ENCODE data around the gene SREBF1.

SREBF1 gene

DNA sequence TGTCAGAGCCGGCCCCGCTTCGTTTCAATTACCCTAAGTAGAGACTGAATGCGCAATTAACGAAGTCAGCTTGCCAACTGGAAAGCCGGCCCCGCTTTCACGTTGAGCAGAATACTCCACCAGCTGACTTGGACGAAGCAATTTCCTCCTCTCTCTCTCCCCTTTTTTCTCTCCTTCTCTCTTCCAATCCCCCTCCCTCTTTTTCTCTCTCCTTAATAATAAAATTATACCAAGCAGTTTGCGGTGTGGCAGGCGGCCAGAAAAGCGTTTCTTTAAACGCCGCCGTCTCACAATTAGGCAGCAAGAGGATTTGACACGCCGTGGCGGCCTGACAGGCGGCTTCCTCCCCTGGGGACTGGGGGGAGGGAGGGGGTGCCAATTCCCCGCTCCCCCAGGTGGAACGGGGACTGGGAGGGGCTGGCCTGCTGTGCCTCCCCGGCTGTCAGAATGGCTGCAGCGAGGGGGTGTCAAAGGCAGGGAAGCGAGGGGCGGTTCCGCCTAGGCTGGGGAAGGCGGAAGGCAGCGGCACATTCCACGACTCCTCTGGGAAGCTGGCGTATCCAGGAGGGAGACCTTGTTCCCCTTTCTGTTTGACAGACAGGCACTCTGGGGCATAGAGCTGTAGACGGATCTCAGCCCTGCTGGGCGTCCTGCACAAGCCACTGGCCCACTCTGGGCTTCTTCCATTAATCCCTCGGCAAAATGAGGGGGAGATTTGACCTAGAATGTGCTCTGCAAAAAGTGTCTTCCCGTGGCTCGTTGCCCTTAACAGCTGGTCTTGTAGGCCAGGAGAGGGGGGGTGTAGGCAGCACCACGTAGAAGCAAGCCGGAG is 52.7 kb downstream of the SREBF1 start:
- DNase-seq (ENCODE audit: extremely low read depth in 1 of 2, low read depth in 1 of 2), result no peak

DNA sequence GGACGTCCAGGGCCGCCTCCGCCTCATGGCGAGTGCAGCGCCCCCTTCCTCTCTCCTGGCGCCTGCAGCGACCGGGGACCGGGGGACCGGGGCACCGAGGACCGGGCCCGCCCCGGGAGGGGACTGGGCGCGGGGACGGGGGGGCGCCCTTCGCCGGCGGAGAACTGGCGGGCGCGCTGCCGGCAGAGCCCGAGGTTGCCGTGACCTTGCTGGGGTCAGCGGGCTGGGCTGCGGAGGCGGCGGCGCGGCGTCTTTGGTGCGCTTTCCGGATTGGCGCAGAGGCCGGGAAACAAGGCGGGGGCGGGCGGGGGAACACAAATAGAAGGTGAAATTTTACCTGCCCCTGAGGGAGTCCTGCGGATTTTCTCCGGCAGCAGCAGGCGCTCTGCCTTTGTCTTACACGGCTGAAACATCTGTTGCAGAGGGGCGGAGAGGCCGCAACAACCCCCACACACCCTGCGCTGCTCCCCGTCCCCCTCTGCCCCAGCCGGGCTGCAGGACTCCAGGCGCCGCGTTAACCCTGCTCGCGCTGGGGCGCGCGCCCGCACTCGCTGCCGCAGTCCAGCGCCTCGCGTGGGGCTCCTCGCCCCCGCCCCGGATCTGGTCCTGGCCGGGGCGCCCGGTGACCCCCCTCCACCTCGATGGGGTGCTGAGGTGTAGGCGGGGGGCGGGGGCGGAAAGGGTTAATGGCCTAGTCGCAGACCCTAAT is 53.5 kb downstream of the SREBF1 start:
- DNase-seq (ENCODE audit: extremely low read depth in 1 of 2, low read depth in 1 of 2), result peak in 1 of 2 donors; percentile 35

DNA sequence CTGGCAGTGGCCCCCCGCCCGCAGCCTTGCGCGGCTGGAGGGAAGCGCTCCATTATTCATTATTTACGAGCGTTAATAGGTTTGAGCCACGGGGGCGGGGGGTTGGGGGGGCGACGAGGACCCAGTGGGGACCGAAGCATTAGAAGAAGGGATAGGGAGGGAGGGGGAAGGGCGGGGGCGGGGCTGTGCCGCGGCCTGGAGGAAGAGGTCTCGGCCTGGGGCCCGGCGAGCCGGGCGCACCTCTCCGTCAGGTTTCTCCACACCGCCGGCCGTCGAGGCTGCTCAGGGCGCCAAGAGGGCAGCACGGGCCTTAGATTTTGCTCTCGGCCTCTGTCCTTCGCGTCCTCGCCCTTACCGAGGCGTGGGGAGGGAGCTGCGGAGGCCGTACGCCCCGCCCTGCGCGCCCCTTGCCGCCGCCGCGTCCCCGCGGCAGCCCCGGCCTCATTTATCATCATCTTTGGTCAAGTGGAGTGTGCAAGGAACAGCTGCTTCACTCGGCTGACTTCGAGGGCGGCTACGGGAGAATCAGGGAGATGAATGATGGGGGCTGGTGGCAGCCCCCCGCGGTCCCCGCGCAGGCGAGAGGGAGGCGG is 54.2 kb downstream of the SREBF1 start:
- DNase-seq (ENCODE audit: extremely low read depth in 1 of 2, low read depth in 1 of 2), result no peak

DNA sequence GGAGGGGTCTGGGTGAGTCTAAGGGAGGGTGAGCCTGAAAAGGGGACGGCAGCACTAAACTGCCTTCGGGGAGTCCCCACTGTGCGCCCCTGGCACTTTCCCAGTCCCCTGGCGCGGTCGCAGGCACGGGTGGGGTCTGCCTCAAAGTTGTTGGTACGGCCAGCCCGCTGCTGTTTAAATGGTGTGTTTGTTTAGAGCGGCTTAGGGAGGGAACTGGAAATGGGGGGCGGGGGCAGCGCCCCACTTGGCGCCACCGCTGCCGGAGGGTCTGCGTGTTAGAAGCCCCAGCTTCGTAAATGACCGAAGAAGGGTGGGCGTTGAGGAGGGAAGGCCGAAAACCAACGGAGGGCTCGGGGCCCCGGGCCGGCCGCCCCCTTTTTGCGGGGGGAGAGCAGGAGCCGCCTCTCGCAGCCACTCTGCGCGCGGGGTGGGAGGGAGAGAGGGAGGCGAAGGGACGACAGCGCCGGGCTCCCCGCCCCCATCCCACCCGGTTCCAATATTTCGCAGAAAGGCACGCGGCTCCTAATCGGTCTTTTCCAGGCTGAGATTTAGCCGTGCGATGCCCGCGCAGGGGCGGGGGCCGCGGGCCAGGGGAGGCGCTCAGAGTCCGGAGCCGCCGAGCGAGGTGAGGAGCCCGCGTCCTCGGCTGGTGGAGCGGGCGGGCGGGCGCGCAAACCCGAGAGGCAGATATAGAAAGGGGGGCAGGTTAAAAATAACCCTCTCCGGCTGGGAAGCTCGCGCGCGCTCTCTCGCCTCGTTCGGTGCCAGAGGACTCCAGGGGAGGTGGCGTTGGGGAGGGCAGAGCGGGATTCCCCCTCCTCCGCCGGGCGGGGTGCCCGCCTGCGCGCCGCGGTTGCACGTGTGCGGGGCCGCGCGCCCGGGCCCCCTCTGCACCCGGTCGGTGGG is 54.9 kb downstream of the SREBF1 start:
- DNase-seq (ENCODE audit: extremely low read depth in 1 of 2, low read depth in 1 of 2), result no peak

DNA sequence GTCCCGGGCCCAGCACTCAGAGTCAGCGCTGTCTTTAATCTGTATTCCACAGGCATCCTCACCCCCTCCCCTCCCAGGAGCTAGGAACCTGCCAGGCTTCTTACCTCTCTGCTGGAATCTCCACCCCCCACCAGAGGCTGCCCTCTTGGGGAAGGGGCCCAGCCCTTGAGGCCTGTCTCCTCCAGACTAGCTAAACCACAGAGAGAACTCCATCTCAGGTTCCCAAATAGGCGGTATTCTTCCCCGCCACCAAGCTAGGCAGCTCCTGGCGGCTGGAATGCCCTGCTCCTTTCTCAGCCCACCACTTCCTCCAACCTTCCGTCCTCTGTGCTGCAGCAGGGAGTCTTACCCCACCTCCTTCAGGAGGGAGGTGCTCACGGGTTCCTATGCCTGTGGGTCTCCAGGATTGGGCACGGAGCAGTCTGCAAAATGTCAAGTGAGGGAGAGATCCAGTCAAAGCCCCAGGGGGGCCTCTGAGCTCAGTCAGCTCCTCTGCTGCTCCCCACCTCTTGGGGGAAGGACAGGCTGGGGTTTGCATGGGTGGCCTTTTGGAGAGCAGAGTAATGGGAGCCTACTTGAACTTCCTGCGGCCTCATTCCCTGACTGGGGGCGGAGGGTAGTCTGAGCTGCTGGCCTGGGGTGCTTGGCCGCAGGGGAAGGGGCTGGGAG is 55.7 kb downstream of the SREBF1 start:
- DNase-seq (ENCODE audit: extremely low read depth in 1 of 2, low read depth in 1 of 2), result no peak

DNA sequence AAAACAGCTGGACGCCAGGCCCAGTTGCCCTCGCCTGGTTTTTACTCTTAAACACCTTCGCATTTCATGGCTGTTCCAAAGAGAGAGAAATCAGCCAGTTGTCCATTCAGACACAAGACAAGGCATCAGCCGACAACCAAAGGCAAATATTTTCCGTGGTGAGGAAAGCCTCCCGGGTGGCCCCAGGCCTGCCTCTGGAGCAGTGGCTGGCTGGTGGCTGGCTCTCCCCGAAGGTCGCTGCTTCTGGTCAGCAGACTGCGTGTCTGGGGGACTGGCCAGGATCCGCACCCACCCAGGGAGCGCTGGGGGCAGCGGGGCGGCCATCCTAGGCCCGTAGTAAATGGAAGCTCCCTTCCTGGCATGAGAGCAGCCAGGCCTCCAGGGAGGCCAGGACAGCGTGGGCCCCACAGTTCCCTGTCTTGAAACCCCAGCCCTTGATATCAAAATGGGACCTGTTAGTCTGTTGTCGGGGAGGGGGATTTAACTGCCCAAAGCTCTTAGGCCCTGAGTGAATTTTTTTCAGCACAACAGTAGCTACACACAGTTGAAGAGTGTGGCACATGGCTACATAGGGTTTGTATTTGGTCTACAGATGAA is 57.7 kb downstream of the SREBF1 start:
- DNase-seq (ENCODE audit: extremely low read depth in 1 of 2, low read depth in 1 of 2), result no peak

DNA sequence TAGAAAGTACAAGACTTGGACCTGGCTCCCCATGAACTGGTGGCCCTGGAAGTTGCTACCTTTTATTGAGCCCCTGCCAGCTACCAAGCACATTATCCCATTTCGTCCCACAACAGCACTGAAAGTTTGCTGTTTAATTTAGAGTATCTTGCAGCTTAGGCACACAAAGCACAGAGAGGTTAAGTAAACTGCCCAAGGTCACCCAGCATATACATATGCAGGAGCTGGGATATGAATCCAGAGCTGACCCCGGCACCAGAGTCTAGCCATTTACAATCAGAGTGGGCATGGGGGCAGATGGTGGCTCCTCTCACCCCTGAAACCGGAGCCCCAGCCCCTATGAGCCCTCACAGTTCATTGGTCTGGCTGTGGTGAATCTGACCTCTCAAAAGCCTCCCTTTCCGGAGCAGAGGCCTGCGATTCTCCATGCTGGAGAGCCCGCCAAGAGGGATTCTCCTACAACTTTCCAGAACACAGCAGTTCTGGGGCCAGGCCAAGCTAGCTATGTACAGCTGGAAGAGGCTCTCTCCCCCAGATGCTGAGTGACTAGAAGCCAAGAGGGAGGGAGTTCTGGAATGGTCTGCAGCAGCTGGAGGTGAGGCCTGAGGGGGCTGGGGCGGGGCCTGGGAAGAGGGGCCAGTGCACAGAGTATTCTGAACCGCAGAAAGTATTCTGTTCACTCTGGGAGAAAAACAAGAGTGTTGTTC is 58.3 kb downstream of the SREBF1 start:
- DNase-seq (ENCODE audit: extremely low read depth in 1 of 2, low read depth in 1 of 2), result no peak

DNA sequence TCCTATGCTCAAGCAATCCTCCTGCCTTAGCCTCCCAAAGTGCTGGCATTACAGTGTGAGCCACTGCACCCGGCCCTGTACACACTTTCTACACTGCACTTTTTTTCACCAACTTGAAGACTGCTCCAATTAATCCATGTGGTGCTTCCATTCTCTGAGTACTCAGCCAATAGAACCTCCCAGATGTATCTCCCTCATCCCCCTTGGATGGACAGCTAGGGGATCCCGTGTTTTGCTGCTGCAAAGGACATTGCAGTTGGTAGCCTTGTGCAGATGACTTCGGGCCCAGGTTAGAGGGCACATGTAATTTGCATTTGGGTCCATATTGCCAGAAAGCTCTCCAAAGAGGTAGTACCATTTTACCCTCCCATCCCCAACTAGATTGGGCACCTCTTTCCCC is 59.9 kb downstream of the SREBF1 start:
- DNase-seq (ENCODE audit: extremely low read depth in 1 of 2, low read depth in 1 of 2), result no peak

DNA sequence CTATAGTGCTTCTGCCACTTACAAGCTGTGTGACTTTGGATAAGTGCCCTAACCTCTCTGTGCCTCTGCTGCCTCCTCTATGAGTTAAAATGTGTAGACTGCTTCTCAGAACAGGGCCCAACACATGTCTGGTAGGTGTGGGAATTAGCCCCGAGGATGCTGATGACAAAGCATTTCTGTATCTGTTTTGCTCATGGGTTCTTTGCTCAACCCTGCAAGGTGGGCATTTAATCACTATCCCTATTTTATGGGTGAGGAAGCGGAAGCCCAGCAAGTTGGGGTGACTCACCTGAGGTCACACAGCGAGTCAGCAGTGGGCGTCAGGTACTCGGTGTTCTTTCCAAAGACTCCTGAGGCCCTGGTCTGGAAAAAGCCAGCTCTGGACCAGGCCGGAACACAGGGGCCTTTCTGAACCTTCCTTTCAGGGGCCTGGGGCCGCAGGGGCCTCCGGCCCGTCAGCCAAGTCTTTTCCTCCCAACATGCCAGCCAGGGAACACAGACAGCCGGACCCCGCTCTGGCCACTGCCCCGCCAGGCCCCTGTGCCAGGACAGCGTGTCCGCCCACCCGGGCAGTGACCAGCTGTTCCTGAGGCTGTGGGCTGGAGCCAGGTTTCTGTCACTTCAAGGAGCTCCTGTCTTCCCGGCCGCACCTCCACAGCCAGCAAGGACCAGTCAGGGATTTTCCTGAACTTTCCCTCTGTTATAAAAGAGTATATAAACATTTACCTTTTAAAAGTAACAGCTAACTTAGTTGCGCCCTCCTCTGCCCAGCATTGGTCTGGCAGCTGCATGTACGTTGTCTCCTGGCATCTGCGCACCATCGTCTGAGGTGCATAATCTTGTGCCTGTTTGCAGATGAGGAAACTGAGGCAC is 62.5 kb downstream of the SREBF1 start:
- no peak for DNase-seq (ENCODE audit: extremely low read depth in 1 of 2, low read depth in 1 of 2)

DNA sequence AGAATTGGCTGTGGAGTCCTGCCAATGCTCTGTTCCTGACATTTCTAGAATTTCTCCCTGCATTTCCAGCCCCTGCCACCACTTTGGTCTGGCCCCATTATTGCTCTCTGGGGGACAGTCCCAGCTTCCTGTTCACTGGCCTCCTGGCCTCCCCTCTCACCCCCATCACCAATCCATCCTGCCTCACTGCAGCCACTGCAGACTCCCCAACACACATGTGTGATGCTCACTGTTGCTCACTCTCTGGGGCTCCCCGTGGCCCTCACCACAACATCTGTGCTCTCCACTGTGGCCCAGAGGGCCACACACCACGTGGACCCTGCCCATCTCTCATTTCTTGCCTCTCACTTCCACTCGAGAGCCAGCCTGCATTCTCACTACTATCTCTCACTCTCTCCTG is 64.6 kb downstream of the SREBF1 start:
- DNase-seq (ENCODE audit: extremely low read depth in 1 of 2, low read depth in 1 of 2), result no peak

DNA sequence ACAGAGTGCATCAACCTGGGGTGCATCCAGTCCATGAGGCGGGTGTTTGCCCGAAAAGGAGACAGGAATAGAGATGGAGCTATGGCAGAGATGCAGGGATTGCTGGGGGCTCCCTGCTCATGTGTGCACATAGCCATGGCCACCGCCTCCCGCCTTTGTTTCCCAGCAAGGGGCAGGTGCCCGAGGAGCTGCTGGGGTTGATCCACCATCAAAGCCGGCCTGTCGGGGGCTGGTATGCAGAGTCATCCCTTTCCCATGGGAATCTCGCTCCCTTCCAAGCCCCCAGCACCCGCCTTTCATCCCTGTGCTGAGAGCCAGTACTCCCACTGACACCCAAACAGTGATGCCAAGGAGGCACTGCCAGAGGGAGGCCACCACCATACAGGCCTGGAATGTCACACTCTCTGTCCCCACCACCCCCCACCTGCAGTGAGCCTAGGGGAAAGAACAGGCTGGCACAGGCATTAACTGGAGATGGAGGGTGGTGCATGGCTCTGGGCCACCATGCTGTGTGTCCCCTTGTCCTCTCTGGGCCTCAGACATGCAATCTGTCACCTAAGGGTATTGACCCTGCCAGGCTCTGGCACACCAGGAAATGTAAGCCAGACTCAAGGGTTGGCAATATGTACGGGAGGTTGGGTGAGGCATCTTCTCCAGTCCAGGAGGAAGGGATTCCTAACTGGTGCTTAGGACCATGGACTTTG is 65.1 kb downstream of the SREBF1 start:
- no peak for DNase-seq (ENCODE audit: extremely low read depth in 1 of 2, low read depth in 1 of 2)

DNA sequence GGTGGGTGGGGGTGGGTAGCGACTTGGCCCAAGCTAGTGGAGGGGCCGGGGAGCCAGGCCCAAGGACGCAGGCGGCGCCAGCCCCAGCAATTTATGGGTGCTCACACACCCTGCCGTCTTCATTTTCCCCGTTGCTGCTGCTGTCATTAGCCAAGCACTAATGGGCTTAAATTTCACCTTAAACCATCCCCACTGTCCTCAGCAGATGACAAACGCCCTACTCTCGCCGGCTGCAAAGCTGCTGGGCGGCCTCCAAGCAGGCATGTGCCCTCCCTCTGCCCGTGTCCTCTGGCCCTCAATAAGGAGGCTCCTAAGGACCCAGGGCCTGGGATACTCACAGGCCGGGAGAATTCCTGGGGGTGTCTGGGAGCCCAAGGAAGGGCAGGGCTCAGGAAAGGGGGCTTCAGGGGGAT is 66.1 kb downstream of the SREBF1 start:
- DNase-seq (ENCODE audit: extremely low read depth in 1 of 2, low read depth in 1 of 2), result no peak

DNA sequence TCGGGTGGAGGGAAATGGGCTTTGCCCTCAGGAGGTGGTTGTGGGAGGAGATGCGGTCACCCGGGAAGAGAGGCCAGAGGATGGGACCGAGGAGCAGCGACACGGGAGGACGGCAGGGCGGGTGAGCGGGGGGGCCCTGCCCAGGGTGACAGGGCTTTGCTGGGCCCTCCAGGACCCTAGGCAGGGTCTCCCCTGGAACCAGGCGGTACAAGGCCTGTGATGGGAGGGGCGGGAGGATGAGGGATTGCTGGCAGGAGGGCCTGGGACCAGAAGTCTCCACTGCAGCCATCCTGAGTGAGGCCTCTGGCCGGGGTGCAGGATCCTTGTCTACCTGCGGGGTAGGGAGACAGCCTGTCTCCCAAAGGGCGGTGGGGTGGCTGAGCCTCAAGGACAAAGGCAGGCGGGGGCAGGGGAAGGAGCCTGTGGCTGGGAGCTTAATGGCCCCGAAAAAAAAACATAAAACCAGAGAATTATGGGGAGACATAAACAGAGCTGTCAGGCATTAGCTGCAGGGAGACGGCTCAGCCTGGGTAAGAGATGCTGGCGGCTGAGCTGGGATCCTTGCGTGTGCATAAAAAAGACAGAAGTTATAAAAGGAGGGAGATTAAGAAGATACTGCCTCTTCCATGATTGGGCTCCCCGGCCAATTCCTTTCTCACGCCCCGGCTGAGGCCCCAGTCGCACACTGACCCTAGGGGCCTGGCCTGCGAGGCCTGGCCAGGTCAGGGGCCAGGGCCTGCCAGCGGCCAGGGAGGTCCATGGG is 66.7 kb downstream of the SREBF1 start:
- no peak for DNase-seq (ENCODE audit: extremely low read depth in 1 of 2, low read depth in 1 of 2)

DNA sequence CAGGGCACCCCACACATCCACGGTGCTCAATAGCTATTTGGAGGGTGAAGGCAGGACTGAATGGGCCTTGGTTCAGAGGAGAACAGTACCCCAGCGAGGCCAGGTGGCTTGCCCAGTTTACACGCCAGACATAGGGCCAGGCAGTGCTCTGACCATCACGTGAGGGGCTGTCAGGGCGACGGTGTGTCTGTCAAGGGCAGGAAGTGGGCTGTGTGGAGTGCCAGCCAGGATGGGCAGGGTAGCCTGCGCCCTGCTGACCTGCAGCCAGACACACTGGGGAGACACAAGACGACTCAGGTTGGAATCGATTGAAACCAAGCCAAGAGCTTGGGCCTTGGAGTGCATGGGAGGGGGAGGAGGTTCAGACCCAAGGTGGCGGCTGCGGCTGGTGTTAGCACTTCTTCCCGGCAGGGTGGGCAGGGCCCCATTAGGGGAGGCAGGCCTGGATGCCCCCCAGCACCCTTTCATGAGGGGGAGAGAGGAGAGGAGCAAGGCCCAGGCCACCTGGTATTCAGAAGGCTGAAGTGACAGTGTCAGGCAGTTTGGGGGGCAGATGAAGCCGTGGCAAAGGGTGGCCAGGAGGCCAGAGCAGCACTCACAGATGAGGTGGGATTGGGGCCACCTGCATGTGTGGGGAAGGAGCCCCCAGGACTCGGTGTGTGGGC is 68.2 kb downstream of the SREBF1 start:
- DNase-seq (ENCODE audit: extremely low read depth in 1 of 2, low read depth in 1 of 2), result no peak

DNA sequence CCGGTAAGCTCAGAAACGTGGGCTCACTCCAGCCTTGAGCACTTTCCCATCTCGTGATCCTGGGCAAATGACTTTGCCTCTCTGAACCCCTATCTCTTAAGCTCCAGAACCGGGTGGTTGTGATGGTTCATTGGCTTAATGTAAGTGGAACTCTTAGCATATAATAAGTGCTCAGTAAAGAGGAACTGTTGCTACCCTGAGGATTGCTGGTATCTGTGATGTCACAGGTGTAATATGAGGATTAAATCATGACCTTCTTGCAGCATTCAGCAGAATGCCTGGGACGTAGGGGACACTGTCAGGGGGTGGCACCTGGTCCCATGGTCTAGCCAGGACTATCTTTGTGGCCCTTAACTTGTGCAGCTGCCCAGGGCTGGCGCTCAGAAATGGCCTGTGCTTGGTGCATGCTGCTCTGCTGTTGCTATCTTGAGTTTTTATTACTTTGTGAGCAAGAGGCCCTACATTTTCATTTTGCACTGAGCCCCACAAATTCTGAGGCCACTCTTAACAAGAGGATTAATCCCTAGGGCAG is 68.8 kb downstream of the SREBF1 start:
- no peak for DNase-seq (ENCODE audit: extremely low read depth in 1 of 2, low read depth in 1 of 2)

DNA sequence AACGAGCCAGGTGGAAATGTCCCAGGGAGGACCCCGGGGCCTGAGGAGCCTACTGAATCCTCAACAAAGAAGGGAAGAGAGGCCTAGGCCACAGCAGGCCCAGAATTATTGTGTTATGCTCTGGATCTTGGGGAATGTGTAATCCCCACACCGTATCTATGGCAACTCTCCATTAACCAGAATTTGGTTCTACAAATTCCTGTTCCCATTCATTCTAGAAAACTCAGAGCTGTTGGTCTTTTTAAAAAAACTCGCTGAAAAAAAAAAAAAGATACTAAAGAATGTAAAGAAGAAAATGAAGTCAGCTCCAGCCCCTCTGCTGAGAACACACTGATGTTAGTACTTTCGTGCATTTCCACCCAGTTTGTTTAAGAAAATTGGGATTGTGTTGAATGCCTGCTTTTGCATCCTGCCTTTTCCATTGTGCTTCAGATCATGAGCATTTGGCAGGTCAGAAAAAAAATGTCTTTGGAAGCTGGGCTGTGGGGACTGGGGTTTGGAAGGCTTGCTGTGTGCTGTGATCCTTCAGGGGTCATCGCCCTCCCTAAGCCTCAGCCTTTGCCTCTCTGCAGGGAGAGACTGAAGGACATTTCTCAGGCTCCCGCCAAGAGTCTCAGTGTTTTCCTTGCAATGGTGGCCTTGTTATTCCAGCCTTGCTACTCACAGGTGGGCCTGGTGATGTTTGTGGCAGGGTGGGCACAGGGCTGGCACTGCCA is 69.5 kb downstream of the SREBF1 start:
- DNase-seq (ENCODE audit: extremely low read depth in 1 of 2, low read depth in 1 of 2), result no peak

Data from activated CD8-positive, alpha-beta memory T cell treated with anti-CD3 and anti-CD28 coated beads for 1 hour (primary cell).